GM21723 (cell line): ENCODE results near the gene CPNE5.
"Not testable (repeated sequence)": the region's sequence is repeated elsewhere in the genome, so short reads cannot be mapped to it uniquely, and the experiment has no call there.

Experiments used
- ATAC-seq: cut with Tn5 transposase; IDR thresholded peaks from one replicate; pipeline ENCODE4 v1.9.1; 2021; ENCODE audit warnings: mild to moderate bottlenecking, moderate library complexity; ENCODE audit not compliant: unreplicated experiment

Gene CPNE5

GRCh38 chr6:36817176-36817817 lies 21.9 kb downstream of the CPNE5 start:
- ATAC-seq, result no peak

- ATAC-seq, result no peak
Measured at GRCh38 chr6:36815962-36816735, 23.1 kb downstream of the CPNE5 start.

GRCh38 chr6:36814249-36814648 lies 25.0 kb downstream of the CPNE5 start:
- ATAC-seq, result no peak

GRCh38 chr6:36813526-36813925 lies 25.7 kb downstream of the CPNE5 start:
- ATAC-seq, result no peak

GRCh38 chr6:36813047-36813446 lies 26.2 kb downstream of the CPNE5 start:
- not testable (repeated sequence) for ATAC-seq

GRCh38 chr6:36809941-36810803 lies 29.1 kb downstream of the CPNE5 start:
- ATAC-seq, result no peak

- no peak for ATAC-seq
Measured at GRCh38 chr6:36809156-36809555, 30.1 kb downstream of the CPNE5 start.

GRCh38 chr6:36808634-36809033 lies 30.6 kb downstream of the CPNE5 start:
- ATAC-seq, result no peak

GRCh38 chr6:36807750-36808149 lies 31.5 kb downstream of the CPNE5 start:
- ATAC-seq, result no peak

- no peak for ATAC-seq
Measured at GRCh38 chr6:36807143-36807542, 32.1 kb downstream of the CPNE5 start.

GRCh38 chr6:36805917-36806316 lies 33.3 kb downstream of the CPNE5 start:
- ATAC-seq, result no peak

- ATAC-seq, result no peak
Measured at GRCh38 chr6:36805096-36805797, 34.0 kb downstream of the CPNE5 start.

GRCh38 chr6:36804563-36804962 lies 34.7 kb downstream of the CPNE5 start:
- ATAC-seq, result no peak

- no peak for ATAC-seq
Measured at GRCh38 chr6:36803908-36804307, 35.3 kb downstream of the CPNE5 start.

- no peak for ATAC-seq
Measured at GRCh38 chr6:36803482-36803881, 35.8 kb downstream of the CPNE5 start.

GRCh38 chr6:36800223-36801076 lies 38.8 kb downstream of the CPNE5 start:
- no peak for ATAC-seq

GRCh38 chr6:36798852-36799251 lies 40.4 kb downstream of the CPNE5 start:
- no peak for ATAC-seq

- no peak for ATAC-seq
Measured at GRCh38 chr6:36797653-36798052, 41.6 kb downstream of the CPNE5 start.

GRCh38 chr6:36797055-36797454 lies 42.2 kb downstream of the CPNE5 start:
- no peak for ATAC-seq

GRCh38 chr6:36794713-36795065 lies 44.6 kb downstream of the CPNE5 start:
- no peak for ATAC-seq
